ENCODE results near the gene GLYATL3.
"Not testable (repeated sequence)": the region's sequence is repeated elsewhere in the genome, so short reads cannot be mapped to it uniquely, and the experiment has no call there.

The GLYATL3 gene

DNA sequence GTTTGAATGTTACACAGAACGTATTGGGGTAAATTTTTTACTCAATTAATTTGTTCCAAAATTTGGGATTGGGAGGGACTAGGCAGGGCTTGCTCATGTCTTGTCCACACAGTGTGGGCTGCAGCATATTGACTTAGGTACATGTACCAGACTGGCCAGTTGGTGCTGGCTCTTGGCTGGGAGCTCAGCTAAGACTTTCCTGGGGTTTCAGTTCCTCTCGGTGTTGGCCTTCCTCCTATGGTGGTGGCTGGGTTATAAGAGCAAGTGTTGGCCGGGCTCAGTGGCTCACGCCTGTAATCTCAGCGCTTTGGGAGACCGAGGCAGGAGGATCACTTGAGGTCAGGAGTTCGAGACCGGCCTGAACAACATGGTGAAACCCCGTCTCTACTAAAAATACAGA is 31.7 kb upstream of the GLYATL3 start:
- H3K9me2 ChIP-seq (replicated peaks; ENCODE audit: low read depth, low read length) = no peaks in the 10 kb centered on the region
- peak overlapping the region; percentile 90 for H3K4me3 ChIP-seq (ENCODE audit: low read length, poor library complexity, severe bottlenecking)
- H3K9me3 ChIP-seq (ENCODE audit: insufficient read depth, low read depth, low read length) = no peaks in the 10 kb centered on the region
- peaks cover 67% of the 10 kb centered on the region for H3K79me2 ChIP-seq (ENCODE audit: insufficient read depth, low read length)
- peaks cover 14% of the 10 kb centered on the region for H3K36me3 ChIP-seq (ENCODE audit: insufficient read depth, low read length)
- H4K20me1 ChIP-seq (ENCODE audit: insufficient read depth, low read length, poor library complexity, severe bottlenecking) = peaks cover 19% of the 10 kb centered on the region
- H3K4me2 ChIP-seq (ENCODE audit: low read depth, low read length, poor library complexity, severe bottlenecking) = peak overlapping the region; percentile 91
- no peak overlapping the region for H3K9ac ChIP-seq (ENCODE audit: low read depth, low read length, poor library complexity, severe bottlenecking)
- no peak for TF ChIP-seq EZH2phosphoT487 (IDR thresholded peaks at IDR 0.05; ENCODE audit: borderline replicate concordance)
- TF ChIP-seq, protein P1, sequence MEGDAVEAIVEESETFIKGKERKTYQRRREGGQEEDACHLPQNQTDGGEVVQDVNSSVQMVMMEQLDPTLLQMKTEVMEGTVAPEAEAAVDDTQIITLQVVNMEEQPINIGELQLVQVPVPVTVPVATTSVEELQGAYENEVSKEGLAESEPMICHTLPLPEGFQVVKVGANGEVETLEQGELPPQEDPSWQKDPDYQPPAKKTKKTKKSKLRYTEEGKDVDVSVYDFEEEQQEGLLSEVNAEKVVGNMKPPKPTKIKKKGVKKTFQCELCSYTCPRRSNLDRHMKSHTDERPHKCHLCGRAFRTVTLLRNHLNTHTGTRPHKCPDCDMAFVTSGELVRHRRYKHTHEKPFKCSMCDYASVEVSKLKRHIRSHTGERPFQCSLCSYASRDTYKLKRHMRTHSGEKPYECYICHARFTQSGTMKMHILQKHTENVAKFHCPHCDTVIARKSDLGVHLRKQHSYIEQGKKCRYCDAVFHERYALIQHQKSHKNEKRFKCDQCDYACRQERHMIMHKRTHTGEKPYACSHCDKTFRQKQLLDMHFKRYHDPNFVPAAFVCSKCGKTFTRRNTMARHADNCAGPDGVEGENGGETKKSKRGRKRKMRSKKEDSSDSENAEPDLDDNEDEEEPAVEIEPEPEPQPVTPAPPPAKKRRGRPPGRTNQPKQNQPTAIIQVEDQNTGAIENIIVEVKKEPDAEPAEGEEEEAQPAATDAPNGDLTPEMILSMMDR (conservative IDR thresholded peaks at IDR 0.05; ENCODE audit: low read length) = no peak
- no peaks in the 10 kb centered on the region for H3K27me3 ChIP-seq (ENCODE audit: insufficient read depth, low read length, poor library complexity, severe bottlenecking)
- no peak overlapping the region for H2AFZ ChIP-seq (ENCODE audit: low read length)
- H3K4me1 ChIP-seq (ENCODE audit: insufficient read depth, low read length, poor library complexity, severe bottlenecking) = peaks cover 41% of the 10 kb centered on the region
- no peaks in the 10 kb centered on the region for H3F3A ChIP-seq (ENCODE audit: low read depth)

DNA sequence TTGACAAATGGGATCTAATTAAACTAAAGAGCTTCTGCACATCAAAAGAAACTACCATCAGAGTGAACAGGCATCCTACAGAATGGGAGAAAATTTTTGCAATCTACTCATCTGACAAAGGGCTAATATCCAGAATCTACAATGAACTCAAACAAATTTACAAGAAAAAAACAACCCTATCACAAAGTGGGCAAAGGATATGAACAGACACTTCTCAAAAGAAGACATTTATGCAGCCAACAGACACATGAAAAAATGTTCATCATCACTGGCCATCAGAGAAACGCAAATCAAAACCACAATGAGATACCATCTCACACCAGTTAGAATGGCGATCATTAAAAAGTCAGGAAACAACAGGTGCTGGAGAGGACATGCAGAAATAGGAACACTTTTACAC is 23.2 kb upstream of the GLYATL3 start:
- H3F3A ChIP-seq (ENCODE audit: low read depth); H3K4me3 ChIP-seq (ENCODE audit: low read length, poor library complexity, severe bottlenecking); H3K4me1 ChIP-seq (ENCODE audit: insufficient read depth, low read length, poor library complexity, severe bottlenecking); H3K9me3 ChIP-seq (ENCODE audit: insufficient read depth, low read depth, low read length); H3K27me3 ChIP-seq (ENCODE audit: insufficient read depth, low read length, poor library complexity, severe bottlenecking); H3K9ac ChIP-seq (ENCODE audit: low read depth, low read length, poor library complexity, severe bottlenecking); H2AFZ ChIP-seq (ENCODE audit: low read length); H3K9me2 ChIP-seq (replicated peaks; ENCODE audit: low read depth, low read length); H4K20me1 ChIP-seq (ENCODE audit: insufficient read depth, low read length, poor library complexity, severe bottlenecking); H3K4me2 ChIP-seq (ENCODE audit: low read depth, low read length, poor library complexity, severe bottlenecking); H3K79me2 ChIP-seq (ENCODE audit: insufficient read depth, low read length): not testable (repeated sequence)
- H3K36me3 ChIP-seq (ENCODE audit: insufficient read depth, low read length) = peaks cover 22% of the 10 kb centered on the region

DNA sequence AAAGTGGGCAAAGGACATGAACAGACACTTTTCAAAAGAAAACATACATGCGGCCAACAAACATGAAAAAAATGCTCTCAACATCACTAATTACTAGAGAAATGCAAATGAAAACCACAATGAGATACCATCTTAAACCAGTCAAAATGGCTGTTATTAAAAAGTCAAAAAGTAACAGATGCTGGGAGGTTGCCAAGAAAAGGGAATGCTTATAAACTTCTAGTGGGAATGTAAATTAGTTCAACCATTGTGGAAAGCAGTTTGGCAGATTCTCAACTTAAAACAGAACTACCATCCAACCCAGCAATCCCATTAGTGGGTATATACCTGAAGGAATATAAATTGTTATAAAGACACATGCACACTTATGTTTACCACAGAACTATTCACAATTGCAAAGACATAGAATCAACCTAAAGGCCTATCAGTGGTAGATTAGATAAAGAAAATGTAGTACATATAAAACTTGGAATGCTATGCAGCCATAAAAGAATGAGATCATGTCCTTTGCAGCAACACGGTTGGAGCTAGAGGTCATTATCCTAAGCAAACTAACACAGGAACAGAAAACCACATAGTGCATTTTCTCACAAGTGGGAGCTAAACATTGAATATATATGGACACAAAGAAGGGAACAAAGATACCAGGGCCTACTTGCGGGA is 20.3 kb upstream of the GLYATL3 start:
- H3K9ac ChIP-seq (ENCODE audit: low read depth, low read length, poor library complexity, severe bottlenecking) = no peak overlapping the region
- no peaks in the 10 kb centered on the region for H3K4me1 ChIP-seq (ENCODE audit: insufficient read depth, low read length, poor library complexity, severe bottlenecking)
- H3K36me3 ChIP-seq (ENCODE audit: insufficient read depth, low read length) = peaks cover 4% of the 10 kb centered on the region; the same call in 1 of the 2 replicates
- H3K4me2 ChIP-seq (ENCODE audit: low read depth, low read length, poor library complexity, severe bottlenecking) = no peak overlapping the region
- H3K4me3 ChIP-seq (ENCODE audit: low read length, poor library complexity, severe bottlenecking) = no peak overlapping the region
- no peaks in the 10 kb centered on the region for H3K79me2 ChIP-seq (ENCODE audit: insufficient read depth, low read length)
- H3K27me3 ChIP-seq (ENCODE audit: insufficient read depth, low read length, poor library complexity, severe bottlenecking) = no peaks in the 10 kb centered on the region
- no peaks in the 10 kb centered on the region for H3K9me2 ChIP-seq (replicated peaks; ENCODE audit: low read depth, low read length)
- no peaks in the 10 kb centered on the region for H4K20me1 ChIP-seq (ENCODE audit: insufficient read depth, low read length, poor library complexity, severe bottlenecking)
- no peak for TF ChIP-seq EZH2phosphoT487 (IDR thresholded peaks at IDR 0.05; ENCODE audit: borderline replicate concordance)
- TF ChIP-seq, protein P1 (conservative IDR thresholded peaks at IDR 0.05; ENCODE audit: low read length) = no peak
- H3F3A ChIP-seq (ENCODE audit: low read depth) = no peaks in the 10 kb centered on the region; the same call in 1 of the 2 replicates
- no peak overlapping the region for H2AFZ ChIP-seq (ENCODE audit: low read length)
- H3K9me3 ChIP-seq (ENCODE audit: insufficient read depth, low read depth, low read length) = no peaks in the 10 kb centered on the region

DNA sequence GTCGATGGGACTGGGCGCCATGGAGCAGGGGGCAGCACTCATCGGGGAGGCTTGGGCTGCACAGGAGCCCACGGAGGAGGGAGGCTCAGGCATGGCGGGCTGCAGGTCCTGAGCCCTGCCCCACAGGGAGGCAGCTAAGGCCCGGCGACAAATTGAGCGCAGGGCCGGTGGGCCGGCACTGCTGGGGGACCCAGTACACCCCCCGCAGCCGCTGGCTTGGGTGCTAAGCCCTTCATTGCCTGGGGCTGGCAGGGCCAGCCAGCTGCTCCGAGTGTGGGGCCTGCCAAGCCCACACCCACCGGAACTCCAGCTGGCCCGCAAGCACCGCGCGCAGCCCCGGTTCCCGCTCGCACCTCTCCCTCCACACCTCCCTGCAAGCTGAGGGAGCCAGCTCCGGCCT is 17.9 kb upstream of the GLYATL3 start:
- not testable (repeated sequence) for H4K20me1 ChIP-seq (ENCODE audit: insufficient read depth, low read length, poor library complexity, severe bottlenecking); H3K27me3 ChIP-seq (ENCODE audit: insufficient read depth, low read length, poor library complexity, severe bottlenecking); H3K36me3 ChIP-seq (ENCODE audit: insufficient read depth, low read length); H3K4me3 ChIP-seq (ENCODE audit: low read length, poor library complexity, severe bottlenecking); H2AFZ ChIP-seq (ENCODE audit: low read length); H3F3A ChIP-seq (ENCODE audit: low read depth); H3K79me2 ChIP-seq (ENCODE audit: insufficient read depth, low read length); H3K4me2 ChIP-seq (ENCODE audit: low read depth, low read length, poor library complexity, severe bottlenecking); H3K9ac ChIP-seq (ENCODE audit: low read depth, low read length, poor library complexity, severe bottlenecking); H3K9me2 ChIP-seq (replicated peaks; ENCODE audit: low read depth, low read length); H3K4me1 ChIP-seq (ENCODE audit: insufficient read depth, low read length, poor library complexity, severe bottlenecking); H3K9me3 ChIP-seq (ENCODE audit: insufficient read depth, low read depth, low read length)

DNA sequence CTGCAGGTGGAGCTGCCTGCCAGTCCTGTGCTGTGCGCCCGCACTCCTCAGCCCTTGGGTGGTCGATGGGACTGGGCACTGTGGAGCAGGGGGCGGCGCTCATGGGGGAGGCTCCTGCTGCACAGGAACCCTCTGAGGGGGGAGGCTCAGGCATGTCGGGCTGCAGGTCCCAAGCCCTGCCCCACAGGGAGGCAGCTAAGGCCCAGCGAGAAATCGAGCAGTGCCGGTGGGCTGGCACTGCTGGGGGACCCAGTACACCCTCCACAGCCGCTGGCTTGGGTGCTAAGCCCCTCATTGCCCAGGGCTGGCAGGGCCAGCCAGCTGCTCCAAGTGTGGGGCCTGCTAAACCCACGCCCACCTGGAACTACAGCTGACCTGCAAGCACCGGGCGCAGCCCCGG is 16.3 kb upstream of the GLYATL3 start:
- H4K20me1 ChIP-seq (ENCODE audit: insufficient read depth, low read length, poor library complexity, severe bottlenecking); H3F3A ChIP-seq (ENCODE audit: low read depth); H2AFZ ChIP-seq (ENCODE audit: low read length); H3K9ac ChIP-seq (ENCODE audit: low read depth, low read length, poor library complexity, severe bottlenecking); H3K9me2 ChIP-seq (replicated peaks; ENCODE audit: low read depth, low read length); H3K36me3 ChIP-seq (ENCODE audit: insufficient read depth, low read length); H3K9me3 ChIP-seq (ENCODE audit: insufficient read depth, low read depth, low read length); H3K27me3 ChIP-seq (ENCODE audit: insufficient read depth, low read length, poor library complexity, severe bottlenecking); H3K4me1 ChIP-seq (ENCODE audit: insufficient read depth, low read length, poor library complexity, severe bottlenecking); H3K4me2 ChIP-seq (ENCODE audit: low read depth, low read length, poor library complexity, severe bottlenecking); H3K79me2 ChIP-seq (ENCODE audit: insufficient read depth, low read length); H3K4me3 ChIP-seq (ENCODE audit: low read length, poor library complexity, severe bottlenecking): not testable (repeated sequence)
